Activated T-cell treated with anti-CD3 and anti-CD28 coated beads for 48 hours (primary cell): ENCODE measurements around the gene DEFB113.
"Not testable (repeated sequence)": the region's sequence is repeated elsewhere in the genome, so short reads cannot be mapped to it uniquely, and the experiment has no call there.

Source experiments
- DNase-seq: peaks from one replicate; pipeline ENCODE4 v3.0.0-alpha.2; 2020; ENCODE audit warnings: low read depth

The DEFB113 gene, protein sequence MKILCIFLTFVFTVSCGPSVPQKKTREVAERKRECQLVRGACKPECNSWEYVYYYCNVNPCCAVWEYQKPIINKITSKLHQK

DNA sequence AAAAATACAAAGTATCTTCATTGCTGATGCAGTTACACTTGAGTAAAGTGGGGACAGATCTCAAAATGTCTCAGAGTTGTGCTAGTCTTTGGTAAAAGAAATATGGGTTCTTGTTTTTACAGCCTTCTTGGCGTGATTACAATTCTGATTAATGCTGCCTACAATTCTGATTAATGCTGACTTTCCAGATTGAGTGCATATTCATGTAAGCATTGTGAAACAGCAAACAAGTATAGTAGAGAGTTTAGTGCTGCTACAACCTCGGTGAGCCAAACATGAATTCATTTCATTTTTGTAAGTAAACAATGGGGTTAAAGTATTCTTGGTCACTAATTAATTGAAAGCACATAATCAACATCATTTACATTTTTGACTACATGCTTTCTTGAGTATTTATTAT, at the start of gene DEFB113:
Gene DEFB113, minus strand, starts transcription at position 21 of the 400 bp plus-strand sequence. Its CDS starts 0 bp downstream, at position 21.
- no peak for DNase-seq

- DNase-seq: no peak
Observed at GRCh38 chr6:50007819-50008218, 38.4 kb upstream of the DEFB113 start.

GRCh38 chr6:50003139-50003538, 33.7 kb upstream of the DEFB113 start:
- no peak for DNase-seq

DNA sequence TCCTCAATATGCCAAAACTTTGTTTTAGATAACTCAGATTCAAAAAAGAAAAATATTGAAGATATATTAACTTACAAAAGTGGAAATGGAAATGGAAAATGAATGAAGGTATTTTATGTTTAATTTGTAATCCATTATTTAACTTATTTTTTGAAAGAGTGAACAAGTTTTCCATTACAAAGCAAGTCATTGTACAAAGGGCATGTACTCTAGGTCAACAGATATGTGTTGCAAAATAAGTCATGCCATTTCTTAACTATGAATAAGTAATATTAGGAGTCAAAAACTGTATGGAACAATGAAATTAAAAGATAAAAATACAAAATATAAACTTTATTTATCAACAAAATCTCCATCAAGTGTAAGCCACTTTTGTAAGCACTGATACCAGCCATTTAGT, 25.9 kb upstream of the DEFB113 start:
- no peak for DNase-seq

DNA sequence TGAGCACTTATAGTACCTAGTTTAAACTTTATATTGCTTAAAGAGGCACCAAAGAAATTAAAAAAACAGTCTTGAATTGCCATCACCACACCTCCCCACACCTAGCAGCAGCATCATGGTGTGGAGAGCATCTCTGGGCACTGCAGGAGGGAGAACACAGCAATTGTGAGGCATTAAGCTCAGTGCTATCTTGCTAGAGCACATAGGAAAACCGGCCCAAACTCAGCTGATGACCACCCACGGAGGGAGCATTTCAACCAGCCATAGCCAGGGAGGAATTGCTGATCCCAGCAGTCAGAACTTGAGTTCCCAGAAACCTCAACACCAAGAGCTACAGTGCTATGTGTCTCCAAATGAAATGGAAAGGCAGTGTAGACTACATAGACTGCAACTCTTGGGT, 19.5 kb upstream of the DEFB113 start:
- DNase-seq: no peak

GRCh38 chr6:49987749-49988148, 18.3 kb upstream of the DEFB113 start:
- no peak for DNase-seq

- DNase-seq: no peak
Observed at GRCh38 chr6:49986551-49986950, 17.1 kb upstream of the DEFB113 start.

DNA sequence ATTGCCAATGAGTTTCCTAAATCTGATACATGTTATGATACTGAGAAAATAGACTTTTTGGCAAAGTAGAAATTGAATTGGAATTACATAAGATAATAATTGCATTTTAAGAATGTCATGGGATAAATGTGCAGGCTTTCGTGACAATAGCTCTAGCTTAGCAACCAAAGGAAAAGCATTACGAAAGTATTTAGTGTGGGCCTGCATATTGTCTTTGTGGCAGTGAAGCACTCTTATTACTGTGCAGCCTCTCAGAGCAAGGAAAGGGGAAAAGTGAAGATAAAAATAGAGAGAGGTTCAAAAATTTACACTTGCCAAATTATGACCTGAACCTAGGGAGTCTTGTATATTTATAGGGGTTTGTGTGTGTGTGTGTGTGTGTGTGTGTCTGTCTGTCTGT, 12.6 kb upstream of the DEFB113 start:
- DNase-seq: no peak

- DNase-seq: no peak
Observed at GRCh38 chr6:49980898-49981297, 11.5 kb upstream of the DEFB113 start.

DNA sequence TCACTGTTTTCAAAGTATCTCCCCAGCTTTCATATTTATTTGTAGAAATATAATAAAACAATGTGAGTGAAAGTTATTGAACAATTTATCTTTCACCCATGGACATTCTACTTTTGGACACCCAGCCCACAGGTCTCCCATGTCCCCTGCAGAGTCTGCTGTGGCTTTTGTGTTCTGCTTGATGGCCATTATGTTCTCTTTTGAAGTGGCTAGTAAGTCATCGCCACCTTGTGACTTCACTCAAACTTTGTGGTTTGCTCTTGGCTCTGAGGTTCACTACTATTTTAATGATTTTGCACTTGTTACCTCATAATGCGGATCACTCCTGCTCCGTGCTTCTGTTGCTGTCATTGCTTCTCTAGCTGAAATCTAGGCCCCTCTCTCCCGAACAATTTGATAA, 10.2 kb upstream of the DEFB113 start:
- DNase-seq: no peak

DNA sequence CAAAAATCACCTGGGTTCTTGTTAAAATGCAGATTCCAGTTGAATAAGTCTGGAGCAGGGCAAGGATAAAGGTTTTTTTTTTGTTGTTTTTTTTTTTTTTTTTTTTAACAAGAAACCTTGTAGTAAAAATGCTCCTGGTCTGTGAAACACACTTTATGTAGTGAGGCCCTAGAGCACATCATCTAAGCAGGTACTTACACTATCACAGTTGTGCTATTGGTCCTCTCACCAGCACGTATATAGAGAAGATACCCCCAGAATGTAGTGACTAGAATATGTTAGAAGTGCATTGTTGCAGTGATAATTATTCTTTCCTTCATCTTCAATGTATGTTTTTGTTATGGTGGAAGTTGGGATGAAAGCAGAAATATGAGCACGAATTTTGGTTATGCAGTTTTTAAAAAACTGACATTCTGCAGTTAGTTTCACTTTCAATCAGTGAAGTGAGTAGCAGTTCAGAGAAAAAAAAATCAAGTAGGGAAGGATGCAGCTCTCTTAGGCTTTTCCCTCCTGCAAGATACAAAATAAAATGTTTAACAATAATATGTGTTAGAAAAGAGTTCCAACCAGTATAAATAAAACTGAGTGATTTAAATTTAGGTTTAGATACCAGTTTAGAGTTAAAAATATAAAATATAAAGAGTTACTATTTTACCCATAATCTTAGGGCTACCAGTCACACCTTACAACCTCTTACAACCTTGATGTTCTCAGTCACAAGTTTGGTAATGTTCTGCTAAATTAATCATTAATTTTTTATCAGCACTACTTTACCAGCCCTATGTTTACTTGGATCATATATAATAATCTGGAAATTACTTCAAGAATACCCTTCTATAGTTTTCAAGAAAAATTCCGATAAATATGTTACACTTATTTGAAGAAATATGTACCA, 9.2 kb upstream of the DEFB113 start:
- DNase-seq: no peak

DNA sequence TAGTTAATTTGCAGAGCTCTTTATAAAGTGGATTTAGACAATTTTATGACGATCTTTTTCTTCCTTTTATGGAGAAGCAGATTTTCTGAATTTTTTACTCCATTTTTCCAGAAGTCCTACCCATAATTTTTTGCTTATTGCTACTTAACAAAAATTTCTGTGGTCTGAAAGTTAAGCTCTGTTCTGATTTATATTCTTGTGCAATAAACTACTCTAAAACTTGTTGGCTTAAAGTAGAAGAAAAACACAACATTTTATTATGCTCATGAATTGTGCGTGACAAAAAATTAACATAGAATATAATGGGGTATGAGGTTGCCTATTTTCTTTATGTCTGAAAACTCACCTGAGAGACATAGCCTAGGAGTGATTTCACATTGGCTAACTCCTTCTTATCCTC, 2.6 kb downstream of the DEFB113 start:
- no peak for DNase-seq

GRCh38 chr6:49966334-49966733, 3.1 kb downstream of the DEFB113 start:
- DNase-seq: no peak

- no peak for DNase-seq
Observed at GRCh38 chr6:49964064-49964463, 5.4 kb downstream of the DEFB113 start, which contains the start of gene DEFB114. TSS of gene DEFB114 (minus strand) at chr6:49964164. CDS start at chr6:49964105, 59 bp downstream.

DNA sequence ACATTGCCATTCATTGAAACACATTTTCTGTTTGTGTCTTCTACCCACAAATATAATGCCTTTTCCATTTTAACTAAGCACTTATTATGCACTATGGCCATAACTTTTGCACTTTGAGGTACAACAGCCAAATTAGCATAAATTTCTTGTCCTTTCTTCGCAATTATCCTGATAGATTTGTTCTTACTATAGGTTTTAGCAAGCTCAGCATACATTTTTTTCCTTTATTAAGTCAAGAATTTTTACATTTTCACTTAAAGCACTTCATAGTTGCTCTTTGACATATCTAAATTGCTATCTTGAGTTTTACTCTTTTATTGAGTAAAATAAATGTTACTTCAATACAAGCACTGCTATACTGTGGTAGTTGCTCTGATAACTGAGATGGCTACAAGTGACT, 11.2 kb downstream of the DEFB113 start:
- DNase-seq: no peak

- no peak for DNase-seq
Observed at GRCh38 chr6:49955847-49956246, 13.6 kb downstream of the DEFB113 start.

DNA sequence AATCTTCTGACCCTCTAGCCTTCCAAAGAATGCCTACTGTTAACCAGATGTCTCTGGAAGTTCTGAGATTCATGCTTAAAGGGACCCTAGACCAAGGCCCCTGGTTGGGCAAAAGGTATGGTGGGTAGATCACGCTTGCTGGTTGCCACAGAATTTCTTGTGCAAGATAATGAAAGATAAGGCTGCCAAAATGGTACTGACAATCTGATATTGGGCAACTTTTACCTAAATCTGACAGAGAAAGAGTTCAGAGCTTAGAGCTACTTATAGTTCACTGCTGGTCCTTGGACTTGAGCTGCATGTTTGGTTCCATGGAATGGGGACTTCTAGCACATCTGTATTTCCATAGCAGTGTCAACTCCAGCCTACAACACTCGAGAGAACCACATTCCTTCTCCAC, 17.5 kb downstream of the DEFB113 start:
- DNase-seq: no peak

- DNase-seq: no peak
Observed at GRCh38 chr6:49950415-49950751, 19.0 kb downstream of the DEFB113 start.

DNA sequence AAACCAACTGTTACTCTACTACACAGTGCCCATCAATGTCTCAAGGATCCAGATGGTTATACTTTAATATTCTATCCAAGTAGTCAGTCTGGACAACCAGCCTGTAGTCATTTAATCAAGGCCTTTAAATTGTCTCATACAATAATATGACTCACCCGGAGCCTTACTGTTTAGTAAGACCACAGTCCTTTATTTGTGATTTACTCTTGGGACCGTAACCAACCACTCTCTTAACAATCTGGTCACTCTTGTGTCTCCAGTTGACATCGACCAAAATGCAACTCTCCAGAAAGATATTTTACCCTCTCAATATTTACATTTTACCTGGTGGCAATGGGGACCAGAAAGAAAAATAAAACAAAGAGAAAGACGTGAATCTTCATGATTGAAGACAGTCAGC, 20.4 kb downstream of the DEFB113 start:
- DNase-seq: no peak

GRCh38 chr6:49946835-49947234, 22.6 kb downstream of the DEFB113 start:
- DNase-seq: no peak

DNA sequence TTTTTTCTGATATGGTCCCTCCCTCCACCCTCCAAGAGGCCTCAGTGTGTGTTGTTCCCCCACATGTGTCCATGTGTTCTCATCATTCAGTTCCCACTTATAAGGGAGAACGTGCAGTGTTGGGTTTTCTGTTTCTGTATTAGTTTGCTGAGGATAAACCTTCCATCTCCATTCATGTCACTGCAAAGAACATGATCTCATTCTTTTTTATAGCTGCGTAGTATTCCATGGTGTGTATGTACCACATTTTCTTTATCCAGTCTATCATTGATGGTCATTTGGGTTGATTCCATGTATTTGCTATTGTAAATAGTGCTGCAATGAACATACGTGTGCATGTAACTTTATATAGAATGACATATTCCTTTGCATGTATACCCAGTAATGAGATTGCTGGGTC, 25.4 kb downstream of the DEFB113 start:
- not testable (repeated sequence) for DNase-seq

DNA sequence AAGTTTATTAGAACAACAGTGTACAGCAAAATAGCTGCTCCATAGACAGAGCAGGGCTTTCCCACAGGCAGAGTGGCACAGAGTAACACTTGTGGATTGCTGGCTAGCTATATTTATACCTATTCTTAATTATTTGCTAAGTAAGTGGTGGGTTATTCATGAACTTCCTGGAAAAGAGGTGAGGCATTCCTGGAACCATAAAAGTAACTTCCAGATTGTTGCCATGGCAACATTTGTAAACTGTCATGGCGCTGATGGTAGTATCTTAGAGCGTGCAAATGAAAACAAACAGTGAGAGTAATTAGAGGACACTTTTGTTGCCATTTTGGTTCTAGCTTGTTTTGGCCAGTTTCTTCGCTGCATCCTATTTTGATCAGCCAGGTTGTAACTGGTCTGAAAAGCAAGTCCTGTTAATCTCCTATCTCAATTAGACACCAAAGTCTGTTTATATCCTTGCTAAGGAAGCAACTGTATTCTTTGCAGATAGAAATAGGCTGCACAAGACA, 29.4 kb downstream of the DEFB113 start:
- DNase-seq: no peak

- DNase-seq: no peak
Observed at GRCh38 chr6:49937811-49938210, 31.6 kb downstream of the DEFB113 start.

GRCh38 chr6:49937017-49937416, 32.4 kb downstream of the DEFB113 start:
- no peak for DNase-seq
